Pulmonary artery endothelial cell (primary cell): Measurements from ENCODE around the gene WT1. TPM values are rescaled to one million over a fixed set of nuclear protein-coding genes. Genes with fewer than 3 reads are reported as not detected.

Experiments
- total RNA-seq: library from RNA; depleted of rRNA; stranded (reverse); fragments of >200 nt; gene quantifications from 2 replicates; pipeline ENCODE4 v1.2.3, GENCODE V29; 2014

WT1 gene
- total RNA-seq, 1 donor from 2014 or later: under 0.01 TPM

Other genes starting within 250 kb of the WT1 start
- 484 and 494 TPM in 2 replicates for gene EIF3M, start 148.3 kb upstream of the WT1 start, total RNA-seq